ENCODE data around the gene SLC35A5.

Gene SLC35A5

DNA sequence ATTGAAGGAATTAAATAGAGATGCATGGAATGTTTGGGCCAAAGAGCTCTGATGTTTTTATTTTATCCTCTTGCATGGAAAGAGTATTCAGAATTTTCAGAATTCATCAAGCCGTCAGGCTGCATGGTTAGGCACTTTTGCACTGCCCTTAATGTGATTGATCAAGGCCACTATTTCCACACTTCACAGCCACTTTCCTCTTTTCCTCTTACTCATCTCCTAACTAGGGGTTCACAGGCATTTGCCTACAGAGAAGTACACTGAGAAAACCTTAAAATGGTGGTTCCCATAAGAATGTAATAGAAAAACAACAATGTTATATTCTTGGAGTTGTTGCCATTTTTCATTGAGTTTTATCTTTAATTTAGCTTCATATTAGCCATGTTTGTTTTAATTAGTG lies 10.9 kb downstream of the SLC35A5 start:
- H3K27ac ChIP-seq (ENCODE audit: low read depth, low read length): no peak overlapping the region

DNA sequence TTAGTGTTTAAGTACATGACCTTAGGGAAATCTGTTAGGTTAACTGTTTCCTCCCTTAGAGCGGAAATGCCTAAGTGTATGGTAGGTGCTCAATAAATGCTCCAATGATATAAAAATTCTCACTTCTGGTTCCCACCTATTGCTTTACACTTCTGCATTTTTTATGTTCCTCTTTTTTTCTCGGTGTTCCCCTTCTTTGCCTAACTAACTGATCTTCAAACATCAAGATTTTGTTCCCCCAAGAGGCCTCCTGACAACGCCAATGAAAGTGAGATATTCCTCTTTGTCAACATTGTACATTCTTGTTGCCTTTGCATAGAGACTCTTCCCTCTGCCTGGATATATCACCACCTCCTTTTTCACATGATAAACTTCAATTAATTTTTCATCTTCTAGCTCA lies 17.4 kb downstream of the SLC35A5 start:
- Histone ChIP-seq H3K79me2 (ENCODE audit: control insufficient read depth, insufficient read depth, low read length, poor library complexity) (no peaks in the 10 kb centered on the region), H4K91ac (ENCODE audit: low read depth, low read length) (no peak overlapping the region), H3K18ac (ENCODE audit: low read length) (no peak overlapping the region), H3K4me1 (ENCODE audit: control insufficient read depth in 1 of 2, insufficient read depth in 2 of 2, low read length in 2 of 2) (no peaks in the 10 kb centered on the region), H4K8ac (ENCODE audit: low read depth, low read length) (no peak overlapping the region), H2AK5ac (ENCODE audit: low read length) (no peak overlapping the region), H2AFZ (ENCODE audit: insufficient read depth, low read length, poor library complexity) (no peak overlapping the region), H3K79me1 (ENCODE audit: low read length) (no peaks in the 10 kb centered on the region), H3K4me2 (ENCODE audit: low read length) (no peak overlapping the region), H3K14ac (ENCODE audit: low read length) (no peak overlapping the region), H2BK12ac (ENCODE audit: low read length) (no peak overlapping the region), H2BK120ac (ENCODE audit: insufficient read depth, low read length, poor library complexity) (no peak overlapping the region), H3K4me3 (ENCODE audit: low read depth, low read length) (no peak overlapping the region), H3K23ac (ENCODE audit: low read length) (no peak overlapping the region), H2BK5ac (ENCODE audit: low read depth, low read length, poor library complexity) (no peak overlapping the region), H4K12ac (ENCODE audit: low read depth, low read length) (no peak overlapping the region), H3K4ac (ENCODE audit: low read depth, low read length) (no peak overlapping the region), H3K9me3 (ENCODE audit: insufficient read depth, low read depth, low read length) (no peaks in the 10 kb centered on the region), H3K9ac (ENCODE audit: low read length) (no peak overlapping the region), H3K36me3 (ENCODE audit: control insufficient read depth in 1 of 2, insufficient read depth in 2 of 2, low read length in 2 of 2) (peaks cover 2 to 3% of the 10 kb centered on the region in 2 experiments), H3K27me3 (ENCODE audit: insufficient read depth, low read length) (no peaks in the 10 kb centered on the region), H3K27ac (ENCODE audit: low read depth, low read length) (no peak overlapping the region)
- WGBS (ENCODE audit: extremely low coverage, insufficient coverage, insufficient read length): no CpG with 5 or more reads among the region's 3 CpGs
- DNase-seq: peak in 1 of 2 donors; percentile 25

More for the DNA sequence above, 10.9 kb downstream of the SLC35A5 start:
- Histone ChIP-seq H3K18ac (ENCODE audit: low read length) (no peak overlapping the region), H3K4ac (ENCODE audit: low read depth, low read length) (no peak overlapping the region), H2BK120ac (ENCODE audit: insufficient read depth, low read length, poor library complexity) (no peak overlapping the region), H3K14ac (ENCODE audit: low read length) (no peak overlapping the region), H3K27me3 (ENCODE audit: insufficient read depth, low read length) (no peaks in the 10 kb centered on the region), H4K8ac (ENCODE audit: low read depth, low read length) (no peak overlapping the region), H3K79me1 (ENCODE audit: low read length) (no peaks in the 10 kb centered on the region), H3K4me1 (ENCODE audit: control insufficient read depth in 1 of 2, insufficient read depth in 2 of 2, low read length in 2 of 2) (no peaks in the 10 kb centered on the region), H3K9me3 (ENCODE audit: insufficient read depth, low read depth, low read length) (no peaks in the 10 kb centered on the region), H2BK5ac (ENCODE audit: low read depth, low read length, poor library complexity) (no peak overlapping the region), H3K4me2 (ENCODE audit: low read length) (no peak overlapping the region), H3K9ac (ENCODE audit: low read length) (no peak overlapping the region), H3K79me2 (ENCODE audit: control insufficient read depth, insufficient read depth, low read length, poor library complexity) (no peaks in the 10 kb centered on the region), H3K36me3 (ENCODE audit: control insufficient read depth in 1 of 2, insufficient read depth in 2 of 2, low read length in 2 of 2) (peaks cover 4 to 5% of the 10 kb centered on the region in 2 experiments), H2AFZ (ENCODE audit: insufficient read depth, low read length, poor library complexity) (no peak overlapping the region), H2AK5ac (ENCODE audit: low read length) (no peak overlapping the region), H4K91ac (ENCODE audit: low read depth, low read length) (no peak overlapping the region), H2BK12ac (ENCODE audit: low read length) (no peak overlapping the region), H3K23ac (ENCODE audit: low read length) (no peak overlapping the region), H4K12ac (ENCODE audit: low read depth, low read length) (no peak overlapping the region), H3K4me3 (ENCODE audit: low read depth, low read length) (no peak overlapping the region)
- DNase-seq: no peak
- WGBS (ENCODE audit: extremely low coverage, insufficient coverage, insufficient read length): no CpG with 5 or more reads among the region's 1 CpG

DNA sequence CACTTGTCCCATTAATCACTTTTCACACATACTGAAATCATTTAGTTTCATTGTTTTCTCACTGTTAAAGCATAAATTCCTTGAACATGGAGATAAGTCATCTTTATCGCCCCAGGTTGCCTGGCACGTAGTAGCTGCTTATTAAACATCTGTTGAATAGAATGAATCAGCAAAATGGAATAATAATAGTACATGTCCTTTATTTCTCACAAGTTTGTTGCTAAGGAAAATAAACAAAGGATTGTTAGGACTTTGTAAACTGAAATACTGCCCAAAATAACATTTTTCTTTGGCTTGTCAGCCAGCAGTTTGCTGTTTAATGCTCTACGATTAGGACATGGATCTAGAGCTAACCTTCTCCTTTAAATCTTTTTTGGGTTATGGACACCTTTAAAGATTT lies 17.9 kb downstream of the SLC35A5 start:
- Histone ChIP-seq H3K36me3 (ENCODE audit: control insufficient read depth in 1 of 2, insufficient read depth in 2 of 2, low read length in 2 of 2) (peaks cover 2 to 3% of the 10 kb centered on the region in 2 experiments), H3K4me2 (ENCODE audit: low read length) (no peak overlapping the region), H4K8ac (ENCODE audit: low read depth, low read length) (no peak overlapping the region), H2AFZ (ENCODE audit: insufficient read depth, low read length, poor library complexity) (no peak overlapping the region), H3K23ac (ENCODE audit: low read length) (no peak overlapping the region), H3K9me3 (ENCODE audit: insufficient read depth, low read depth, low read length) (no peaks in the 10 kb centered on the region), H3K27me3 (ENCODE audit: insufficient read depth, low read length) (no peaks in the 10 kb centered on the region), H2BK12ac (ENCODE audit: low read length) (no peak overlapping the region), H4K91ac (ENCODE audit: low read depth, low read length) (no peak overlapping the region), H2BK5ac (ENCODE audit: low read depth, low read length, poor library complexity) (no peak overlapping the region), H3K4ac (ENCODE audit: low read depth, low read length) (no peak overlapping the region), H3K9ac (ENCODE audit: low read length) (no peak overlapping the region), H3K79me1 (ENCODE audit: low read length) (no peaks in the 10 kb centered on the region), H4K12ac (ENCODE audit: low read depth, low read length) (no peak overlapping the region), H2AK5ac (ENCODE audit: low read length) (no peak overlapping the region), H3K27ac (ENCODE audit: low read depth, low read length) (no peak overlapping the region), H2BK120ac (ENCODE audit: insufficient read depth, low read length, poor library complexity) (no peak overlapping the region), H3K14ac (ENCODE audit: low read length) (no peak overlapping the region), H3K18ac (ENCODE audit: low read length) (no peak overlapping the region), H3K4me3 (ENCODE audit: low read depth, low read length) (no peak overlapping the region), H3K4me1 (ENCODE audit: control insufficient read depth in 1 of 2, insufficient read depth in 2 of 2, low read length in 2 of 2) (no peaks in the 10 kb centered on the region), H3K79me2 (ENCODE audit: control insufficient read depth, insufficient read depth, low read length, poor library complexity) (no peaks in the 10 kb centered on the region)
- no CpG with 5 or more reads among the region's 3 CpGs for WGBS (ENCODE audit: extremely low coverage, insufficient coverage, insufficient read length)
- peak; percentile 19 to 56 for DNase-seq

DNA sequence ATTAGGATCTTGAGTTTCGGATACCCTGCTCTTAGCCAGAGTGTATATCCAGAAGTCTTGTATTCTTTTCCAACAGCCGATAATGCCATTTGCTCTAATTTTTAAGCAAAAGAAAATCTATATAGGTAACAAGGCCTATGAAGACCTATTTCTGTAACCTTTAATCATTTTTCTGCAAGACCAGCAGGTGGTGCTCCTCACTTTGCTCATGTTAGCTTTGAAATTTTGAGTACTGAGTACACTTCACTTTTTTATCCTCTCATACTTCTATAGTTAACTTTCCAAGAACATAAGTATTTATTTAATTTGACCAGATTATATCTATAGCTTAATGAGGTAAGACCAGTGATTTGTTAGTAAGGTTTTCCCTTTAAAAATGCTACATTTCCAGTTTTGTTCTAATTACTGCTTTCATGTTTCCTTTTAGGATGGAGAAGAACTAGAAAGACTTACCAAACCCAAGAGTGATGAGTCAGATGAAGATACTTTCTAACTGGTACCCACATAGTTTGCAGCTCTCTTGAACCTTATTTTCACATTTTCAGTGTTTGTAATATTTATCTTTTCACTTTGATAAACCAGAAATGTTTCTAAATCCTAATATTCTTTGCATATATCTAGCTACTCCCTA lies 20.5 kb downstream of the SLC35A5 start:
- peak; percentile 24 to 61 for DNase-seq
- no peak overlapping the region for H2BK12ac ChIP-seq (ENCODE audit: low read length)
- WGBS (ENCODE audit: extremely low coverage, insufficient coverage, insufficient read length): no CpG with 5 or more reads among the region's 2 CpGs

More for the DNA sequence above, 20.5 kb downstream of the SLC35A5 start:
- no peaks in the 10 kb centered on the region for H3K79me1 ChIP-seq (ENCODE audit: low read length)
- no peaks in the 10 kb centered on the region for H3K79me2 ChIP-seq (ENCODE audit: control insufficient read depth, insufficient read depth, low read length, poor library complexity)
- H2AK5ac ChIP-seq (ENCODE audit: low read length): no peak overlapping the region
- no peak overlapping the region for H3K4me3 ChIP-seq (ENCODE audit: low read depth, low read length)
- peaks cover 0 to 6% of the 10 kb centered on the region in 2 experiments for H3K36me3 ChIP-seq (ENCODE audit: control insufficient read depth in 1 of 2, insufficient read depth in 2 of 2, low read length in 2 of 2)
- H3K4ac ChIP-seq (ENCODE audit: low read depth, low read length): no peak overlapping the region
- H3K27me3 ChIP-seq (ENCODE audit: insufficient read depth, low read length): no peaks in the 10 kb centered on the region
- no peaks in the 10 kb centered on the region for H3K9me3 ChIP-seq (ENCODE audit: insufficient read depth, low read depth, low read length)
- H2AFZ ChIP-seq (ENCODE audit: insufficient read depth, low read length, poor library complexity): no peak overlapping the region
- no peak overlapping the region for H3K14ac ChIP-seq (ENCODE audit: low read length)
- no peak overlapping the region for H2BK120ac ChIP-seq (ENCODE audit: insufficient read depth, low read length, poor library complexity)
- H3K23ac ChIP-seq (ENCODE audit: low read length): no peak overlapping the region
- H2BK5ac ChIP-seq (ENCODE audit: low read depth, low read length, poor library complexity): no peak overlapping the region
- H4K12ac ChIP-seq (ENCODE audit: low read depth, low read length): no peak overlapping the region
- no peaks in the 10 kb centered on the region for H3K4me1 ChIP-seq (ENCODE audit: control insufficient read depth in 1 of 2, insufficient read depth in 2 of 2, low read length in 2 of 2)
- H4K91ac ChIP-seq (ENCODE audit: low read depth, low read length): no peak overlapping the region
- H3K9ac ChIP-seq (ENCODE audit: low read length): no peak overlapping the region
- no peak overlapping the region for H3K18ac ChIP-seq (ENCODE audit: low read length)
- no peak overlapping the region for H4K8ac ChIP-seq (ENCODE audit: low read depth, low read length)
- H3K4me2 ChIP-seq (ENCODE audit: low read length): no peak overlapping the region
- H3K27ac ChIP-seq (ENCODE audit: low read depth, low read length): no peak overlapping the region

Measured in trophoblast cell (in vitro differentiated cells and primary cell).